ENCODE data around the gene PLRG1.

The PLRG1 gene

GRCh38 chr4:154545689-154546088 lies 4.5 kb downstream of the PLRG1 start:
- TF ChIP-seq CTCF (IDR thresholded peaks at IDR 0.05; ENCODE audit: low read depth, low read length, missing control alignments) = no peak
- no peak overlapping the region for H3K4me3 ChIP-seq (ENCODE audit: low read depth, low read length)
- no peak for DNase-seq (ENCODE audit: low read depth)

DNA sequence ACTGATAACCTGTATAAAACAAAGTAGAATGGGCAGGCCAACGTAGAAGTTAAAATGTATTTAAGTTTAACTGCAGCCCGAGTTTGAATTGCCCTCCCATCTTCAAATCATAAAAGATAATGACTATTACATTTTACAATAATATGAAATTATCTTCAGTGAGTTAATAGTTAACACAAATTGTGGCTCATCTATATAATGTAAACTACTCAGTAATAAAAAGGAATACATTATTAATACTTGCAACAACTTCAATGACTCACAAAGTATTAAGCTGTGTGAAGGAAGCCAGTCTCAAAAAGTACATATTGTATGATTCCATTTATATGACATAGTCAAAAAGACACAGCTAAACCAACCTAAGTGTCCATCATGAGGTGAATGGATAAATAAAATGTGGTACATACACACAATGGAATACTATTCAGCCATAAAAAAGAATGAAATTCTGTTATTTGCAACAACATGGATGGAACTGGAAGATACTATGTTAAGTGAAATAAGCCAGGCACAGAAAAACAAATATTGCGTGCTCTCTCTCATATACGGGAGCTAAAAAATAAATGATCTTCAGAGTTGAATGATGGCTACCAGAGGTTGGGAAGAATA lies 7.8 kb downstream of the PLRG1 start:
- DNase-seq (ENCODE audit: low read depth) = no peak
- TF ChIP-seq CTCF (IDR thresholded peaks at IDR 0.05; ENCODE audit: low read depth, low read length, missing control alignments) = no peak

GRCh38 chr4:154534296-154534695 lies 15.9 kb downstream of the PLRG1 start:
- no peak for TF ChIP-seq CTCF (IDR thresholded peaks at IDR 0.05; ENCODE audit: low read depth, low read length, missing control alignments)
- DNase-seq (ENCODE audit: low read depth) = no peak
- no peak overlapping the region for H3K4me3 ChIP-seq (ENCODE audit: low read depth, low read length)

More for the DNA sequence above, 7.8 kb downstream of the PLRG1 start:
- no peak overlapping the region for H3K4me3 ChIP-seq (ENCODE audit: low read depth, low read length)

DNA sequence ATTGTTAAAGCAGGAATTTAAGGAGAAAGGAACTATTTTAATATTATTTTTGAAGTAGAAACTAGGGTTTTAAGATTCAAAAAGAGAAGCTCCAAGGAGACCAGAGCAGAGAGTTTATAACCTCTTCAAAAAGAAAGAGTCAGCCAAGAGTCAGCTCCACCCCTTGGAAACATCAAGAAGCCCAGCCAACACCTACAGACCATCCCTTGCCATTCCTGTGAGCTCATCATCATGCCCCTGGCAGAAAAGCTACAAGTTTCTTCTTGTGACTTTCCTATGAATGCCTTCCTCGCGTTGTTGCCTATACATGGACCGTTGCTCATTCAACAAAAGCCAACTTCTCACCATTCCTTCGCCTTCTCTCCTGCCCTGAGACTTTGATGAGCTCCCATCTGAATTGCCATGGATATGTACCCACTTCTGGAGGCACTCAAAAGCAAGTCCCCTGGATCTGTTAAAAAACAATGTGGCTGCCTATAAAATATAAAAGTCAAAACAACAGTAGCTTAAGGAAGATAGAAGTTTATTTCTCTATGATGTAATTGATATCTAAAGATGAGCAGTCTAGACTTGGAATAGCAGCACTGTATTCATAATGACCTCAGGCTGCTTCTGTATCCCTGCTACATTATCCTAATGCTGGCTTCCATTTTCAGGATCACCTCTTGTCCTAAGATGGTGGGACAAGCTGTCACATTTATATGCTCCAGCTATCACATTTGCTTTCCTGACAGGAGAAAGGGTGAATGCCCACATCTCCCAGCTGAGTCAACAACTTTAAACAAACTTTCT lies 20.3 kb downstream of the PLRG1 start:
- no peak for DNase-seq (ENCODE audit: low read depth)
- H3K4me3 ChIP-seq (ENCODE audit: low read depth, low read length) = no peak overlapping the region
- TF ChIP-seq CTCF (IDR thresholded peaks at IDR 0.05; ENCODE audit: low read depth, low read length, missing control alignments) = no peak

- no peak for DNase-seq (ENCODE audit: low read depth)
- H3K4me3 ChIP-seq (ENCODE audit: low read depth, low read length) = no peak overlapping the region
- no peak for TF ChIP-seq CTCF (IDR thresholded peaks at IDR 0.05; ENCODE audit: low read depth, low read length, missing control alignments)
These were observed 21.3 kb downstream of the PLRG1 start for GRCh38 chr4:154528869-154529268.

DNA sequence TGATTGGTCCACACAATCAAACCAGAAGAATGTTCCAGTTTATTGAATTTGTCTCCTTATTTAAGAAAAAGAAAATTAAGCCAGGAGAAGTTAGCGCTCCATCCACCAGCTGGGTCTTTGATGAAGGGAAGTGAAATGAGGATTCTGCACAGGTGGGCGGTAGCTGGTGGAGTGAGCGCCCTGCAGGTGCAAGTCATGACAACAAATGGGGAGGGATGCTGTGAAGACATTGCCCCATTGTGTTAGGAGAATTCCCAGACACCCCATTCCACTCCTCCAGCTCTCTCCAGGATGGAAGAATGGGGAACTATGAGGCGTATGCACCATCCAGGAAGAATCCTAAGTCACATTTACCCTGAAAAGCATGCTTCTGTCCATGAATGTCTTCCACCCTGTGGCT lies 22.9 kb downstream of the PLRG1 start:
- no peak overlapping the region for H3K4me3 ChIP-seq (ENCODE audit: low read depth, low read length)
- TF ChIP-seq CTCF (IDR thresholded peaks at IDR 0.05; ENCODE audit: low read depth, low read length, missing control alignments) = no peak
- DNase-seq (ENCODE audit: low read depth) = no peak
